ENCODE results near the gene RUNX1. TPM values are rescaled to one million over a fixed set of nuclear protein-coding genes. Genes with fewer than 3 reads are reported as not detected.

RUNX1 gene
- polyA plus RNA-seq, 1 donor: 3.0 TPM

GRCh38 chr21:34946385-34946840, 102.7 kb downstream of the RUNX1 start:
- no peak for DNase-seq

GRCh38 chr21:34945288-34945687, 103.8 kb downstream of the RUNX1 start:
- DNase-seq: no peak

- no peak for DNase-seq
Observed at GRCh38 chr21:34944015-34944755, 104.9 kb downstream of the RUNX1 start.

GRCh38 chr21:34942911-34943310, 106.2 kb downstream of the RUNX1 start:
- DNase-seq: no peak

GRCh38 chr21:34941162-34941561, 107.9 kb downstream of the RUNX1 start:
- no peak for DNase-seq

- no peak for DNase-seq
Observed at GRCh38 chr21:34939673-34940331, 109.3 kb downstream of the RUNX1 start.

GRCh38 chr21:34938089-34938764, 110.9 kb downstream of the RUNX1 start:
- no peak for DNase-seq

- no peak for DNase-seq
Observed at GRCh38 chr21:34936883-34937563, 112.1 kb downstream of the RUNX1 start.

- no peak for DNase-seq
Observed at GRCh38 chr21:34936371-34936789, 112.7 kb downstream of the RUNX1 start.

- DNase-seq: no peak
Observed at GRCh38 chr21:34935898-34936297, 113.2 kb downstream of the RUNX1 start.

- no peak for DNase-seq
Observed at GRCh38 chr21:34935452-34935851, 113.7 kb downstream of the RUNX1 start.

- DNase-seq: no peak
Observed at GRCh38 chr21:34934350-34934749, 114.8 kb downstream of the RUNX1 start.

GRCh38 chr21:34933609-34934335, 115.3 kb downstream of the RUNX1 start:
- no peak for DNase-seq

- DNase-seq: no peak
Observed at GRCh38 chr21:34932233-34932632, 116.9 kb downstream of the RUNX1 start.

GRCh38 chr21:34930971-34931370, 118.1 kb downstream of the RUNX1 start:
- DNase-seq: no peak

- no peak for DNase-seq
Observed at GRCh38 chr21:34928637-34929036, 120.5 kb downstream of the RUNX1 start.

- no peak for DNase-seq
Observed at GRCh38 chr21:34927992-34928391, 121.1 kb downstream of the RUNX1 start.

GRCh38 chr21:34926803-34927467, 122.2 kb downstream of the RUNX1 start:
- DNase-seq: peak; percentile 3

GRCh38 chr21:34925597-34925996, 123.5 kb downstream of the RUNX1 start:
- no peak for DNase-seq

GRCh38 chr21:34924771-34925419, 124.2 kb downstream of the RUNX1 start:
- DNase-seq: no peak

- DNase-seq: no peak
Observed at GRCh38 chr21:34924194-34924593, 124.9 kb downstream of the RUNX1 start.
